ENCODE results near the gene NID2.

Gene NID2

DNA sequence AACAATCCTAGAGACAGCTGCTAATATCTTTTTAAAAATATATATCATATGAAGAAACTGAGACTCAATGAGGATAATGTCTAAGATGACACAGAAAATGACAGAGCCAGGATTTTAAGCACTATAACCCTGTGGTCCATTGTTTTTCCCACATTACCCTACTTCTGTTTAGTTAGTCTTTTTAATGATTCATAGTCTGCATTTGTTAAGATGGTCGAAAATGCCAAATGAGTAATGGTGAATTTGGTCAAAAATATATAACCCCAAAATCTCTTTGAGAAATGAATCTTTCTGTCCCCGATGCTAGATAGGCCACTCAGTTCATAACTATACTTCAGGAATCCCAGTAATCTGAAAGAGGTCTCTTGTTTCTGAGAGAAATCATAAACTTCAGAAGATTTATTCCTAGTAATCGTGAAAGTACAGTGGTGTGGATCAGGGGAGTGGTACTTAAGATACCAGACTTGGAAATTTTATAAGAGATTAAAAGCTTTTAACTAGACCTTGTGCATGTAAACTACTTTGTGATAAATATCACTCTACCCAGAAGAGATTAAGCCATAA lies 68.8 kb downstream of the NID2 start:
- no peak for DNase-seq (ENCODE audit: low read depth in 2 of 2)

DNA sequence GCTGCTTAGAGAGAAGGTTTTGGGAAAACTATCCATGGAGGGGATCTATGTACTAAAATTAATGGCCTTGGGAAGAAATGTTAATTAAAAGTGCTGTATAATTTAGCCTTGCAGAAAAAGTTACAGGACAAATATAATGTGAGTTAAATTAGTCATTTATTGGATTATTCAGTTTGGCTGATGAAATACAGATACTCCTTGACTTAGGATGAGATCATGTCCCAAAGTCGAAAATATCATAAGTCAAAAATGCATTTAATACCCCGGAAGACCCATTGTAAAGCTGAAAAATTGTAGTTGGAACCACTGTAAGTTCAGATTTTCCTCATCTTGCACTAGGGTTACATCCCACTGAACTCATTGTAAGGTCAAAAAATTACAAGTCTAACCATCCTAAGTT lies 69.8 kb downstream of the NID2 start:
- no peak for DNase-seq (ENCODE audit: low read depth in 2 of 2)

DNA sequence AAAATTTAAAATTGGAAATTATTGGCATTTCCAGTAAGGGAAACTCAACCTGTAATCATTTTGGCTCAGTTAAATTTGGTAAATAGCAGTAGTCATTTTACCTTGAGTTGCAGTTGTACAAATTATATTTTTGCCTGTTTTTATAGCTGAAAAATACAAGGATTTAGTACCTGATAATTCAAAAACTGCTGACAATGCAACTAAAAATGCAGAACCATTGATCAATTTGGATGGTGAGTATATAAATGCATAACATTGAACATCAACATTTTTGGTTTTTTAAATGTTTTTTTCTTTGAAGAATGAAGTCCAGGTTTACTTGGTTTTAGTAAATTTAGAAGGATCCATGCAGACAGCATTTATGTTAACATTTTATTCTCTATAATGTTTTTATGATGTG lies 70.5 kb downstream of the NID2 start:
- no peak for DNase-seq (ENCODE audit: low read depth in 2 of 2)

DNA sequence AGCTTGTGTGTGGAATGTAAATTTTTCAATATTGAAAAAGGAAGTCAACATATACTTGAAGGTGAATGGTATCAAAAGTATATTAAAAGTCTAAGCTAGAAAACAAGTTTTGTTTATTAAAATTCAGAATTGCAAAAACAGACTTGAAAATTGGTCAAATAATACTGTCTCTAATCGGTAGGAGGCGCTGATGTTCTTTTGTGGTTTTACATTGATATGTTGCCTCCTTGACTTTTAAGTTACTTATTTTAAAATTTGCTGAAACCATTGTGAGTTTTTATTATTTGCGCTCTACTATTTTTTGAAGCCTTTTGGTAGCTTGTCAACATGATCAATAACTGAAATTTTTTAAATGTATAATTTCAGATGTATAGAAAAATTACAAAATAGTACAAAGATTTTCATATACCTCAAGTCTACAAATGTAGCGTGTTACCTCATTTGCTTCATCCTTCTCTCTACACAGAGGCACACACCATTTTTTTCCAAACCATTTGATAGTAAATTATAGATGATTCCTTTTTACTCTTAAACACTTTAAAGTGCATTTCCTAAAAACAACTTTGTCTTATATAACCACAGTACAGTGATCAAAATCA lies 72.6 kb downstream of the NID2 start:
- no peak for DNase-seq (ENCODE audit: low read depth in 2 of 2)

DNA sequence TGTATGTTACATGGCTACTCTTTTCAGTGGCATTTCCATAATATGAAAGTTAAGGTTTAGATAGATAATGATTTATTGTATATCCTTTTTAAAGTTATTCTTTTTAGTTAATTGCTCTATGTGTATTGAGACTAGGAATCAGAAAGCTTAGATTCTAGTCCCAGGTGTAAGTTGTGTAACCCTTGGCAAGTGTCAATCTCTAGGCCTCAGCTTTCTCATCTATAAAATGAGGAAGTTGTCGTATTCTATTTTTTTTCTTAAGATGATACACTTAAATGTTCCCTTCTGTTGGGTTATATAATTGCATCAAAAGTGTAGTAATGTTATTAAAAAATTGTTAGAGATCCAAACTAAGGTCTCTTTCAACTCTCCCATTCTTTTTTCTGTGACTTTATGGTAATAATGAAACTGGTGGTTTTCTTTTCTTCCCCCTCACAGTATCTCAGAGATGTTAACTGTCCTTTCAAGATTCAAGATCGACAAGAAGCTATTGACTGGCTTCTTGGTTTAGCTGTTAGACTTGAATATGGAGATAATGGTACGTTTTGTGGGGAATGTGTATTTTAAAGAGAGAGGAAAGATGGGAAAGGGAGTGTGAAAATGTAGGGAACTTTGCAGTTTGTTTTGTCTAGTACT lies 75.5 kb downstream of the NID2 start:
- no peak for DNase-seq (ENCODE audit: low read depth in 2 of 2)

DNA sequence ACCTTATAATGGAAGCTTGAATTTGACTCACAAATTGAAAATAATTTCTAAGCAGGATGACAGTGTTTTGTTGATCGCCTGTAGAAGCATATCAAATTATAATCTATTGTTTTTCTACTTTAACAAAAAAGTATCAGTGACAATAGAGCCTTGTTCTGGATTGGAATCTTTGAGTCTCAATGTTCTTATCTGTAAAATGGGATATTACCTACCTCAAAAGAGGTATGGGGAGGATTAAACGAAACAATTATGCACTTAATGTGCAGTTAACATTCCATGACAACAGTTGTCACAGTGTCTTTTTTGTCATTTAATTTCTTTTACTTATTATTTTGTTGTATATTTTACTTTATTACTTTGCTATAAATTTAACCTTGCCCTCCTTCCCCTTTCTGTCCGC lies 78.4 kb downstream of the NID2 start:
- no peak for DNase-seq (ENCODE audit: low read depth in 2 of 2)

DNA sequence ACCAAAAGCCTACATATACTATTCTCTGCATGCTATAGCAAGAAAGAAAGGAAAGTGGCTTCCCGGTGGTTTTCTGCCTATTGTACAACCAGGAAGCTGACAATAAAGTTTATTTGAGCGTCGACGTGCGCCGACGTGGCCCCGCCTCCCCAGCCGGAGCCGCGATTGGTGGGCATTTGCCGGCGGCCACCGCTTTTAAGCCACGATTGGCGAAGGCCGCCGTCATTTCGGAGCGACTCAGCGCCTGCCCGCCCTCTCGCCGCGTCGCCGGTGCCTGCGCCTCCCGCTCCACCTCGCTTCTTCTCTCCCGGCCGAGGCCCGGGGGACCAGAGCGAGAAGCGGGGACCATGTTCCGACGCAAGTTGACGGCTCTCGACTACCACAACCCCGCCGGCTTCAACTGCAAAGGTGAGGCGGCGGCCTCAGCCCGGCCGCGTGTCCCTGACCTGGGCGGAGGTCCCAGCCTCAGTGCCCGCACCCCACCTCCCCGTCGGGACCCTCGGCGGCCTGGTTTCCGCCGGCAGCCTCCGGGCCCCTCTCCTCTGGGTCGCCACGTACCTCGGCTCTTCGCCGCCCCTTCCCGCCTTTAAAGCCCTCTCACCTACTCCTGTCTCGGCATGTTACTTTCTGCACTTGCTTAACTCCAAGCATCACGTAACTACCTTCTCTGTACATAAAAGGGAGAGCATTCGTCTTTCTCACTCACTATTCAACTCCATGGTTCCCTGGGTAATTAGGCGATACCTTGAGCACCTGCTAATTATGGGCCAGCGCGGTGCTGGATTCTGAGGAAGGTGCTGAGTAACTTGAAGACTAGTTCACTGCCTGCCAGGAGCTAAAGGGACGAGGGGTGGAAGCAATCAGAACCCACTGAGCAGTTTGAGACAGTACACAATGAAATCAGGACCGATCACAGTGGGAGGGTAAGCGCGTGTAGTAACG lies 79.3 kb downstream of the NID2 start, which contains the start of gene RTRAF:
Gene RTRAF, plus strand, starts transcription at position 254 of the 942 bp plus-strand sequence. Its CDS starts 94 bp downstream, at position 348.
- peak; percentile 81 to 89 for DNase-seq (ENCODE audit: low read depth in 2 of 2)

DNA sequence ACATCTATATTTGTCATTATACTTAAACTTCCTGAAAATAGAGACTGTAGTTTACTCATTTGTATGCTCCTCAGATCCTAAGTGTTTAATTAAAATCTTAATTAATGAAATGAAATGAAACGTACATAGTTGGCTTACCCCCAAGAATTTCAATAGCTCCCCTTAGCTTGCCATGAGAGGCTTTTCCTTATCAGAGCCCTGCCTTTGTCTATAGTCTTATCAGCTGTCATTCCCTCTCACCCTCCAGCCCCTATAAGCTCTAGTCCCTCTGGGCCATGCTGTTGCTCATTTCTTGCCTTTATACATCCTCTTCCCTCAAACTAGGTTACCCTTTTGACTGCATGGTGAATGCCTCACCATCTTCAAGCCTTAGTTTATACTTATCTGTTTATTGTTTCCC lies 80.6 kb downstream of the NID2 start:
- no peak for DNase-seq (ENCODE audit: low read depth in 2 of 2)

DNA sequence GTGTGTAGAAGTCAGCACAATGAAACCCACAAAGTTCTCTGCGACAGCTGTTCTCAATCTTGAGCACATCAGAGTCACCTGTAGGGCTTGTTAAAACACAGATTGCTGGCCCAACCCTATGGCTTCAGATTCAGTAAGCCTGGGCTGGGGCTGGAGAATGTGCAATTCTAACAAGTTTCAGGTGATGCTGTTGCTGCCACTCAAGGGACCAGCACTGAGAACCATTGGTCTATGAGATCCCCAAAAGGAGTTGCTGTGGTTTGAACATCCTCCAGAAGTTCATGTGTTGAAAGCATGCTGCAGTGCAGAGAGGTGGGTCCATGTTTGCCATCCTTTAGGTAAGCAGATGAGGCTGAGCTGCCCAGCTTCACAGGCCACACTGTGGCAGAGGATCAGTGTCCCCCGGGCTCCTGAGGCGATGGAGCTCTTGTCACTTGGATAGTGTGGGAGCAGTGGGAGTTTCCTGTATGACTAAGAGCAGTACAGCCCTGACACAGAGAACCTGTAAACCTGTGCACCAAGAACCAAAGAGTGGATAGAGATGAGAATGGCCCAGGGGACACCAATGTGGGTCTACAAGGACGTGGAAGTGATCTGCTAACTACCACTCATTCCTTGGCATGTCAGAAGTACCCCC lies 87.5 kb downstream of the NID2 start:
- DNase-seq (ENCODE audit: low read depth in 2 of 2): no peak

DNA sequence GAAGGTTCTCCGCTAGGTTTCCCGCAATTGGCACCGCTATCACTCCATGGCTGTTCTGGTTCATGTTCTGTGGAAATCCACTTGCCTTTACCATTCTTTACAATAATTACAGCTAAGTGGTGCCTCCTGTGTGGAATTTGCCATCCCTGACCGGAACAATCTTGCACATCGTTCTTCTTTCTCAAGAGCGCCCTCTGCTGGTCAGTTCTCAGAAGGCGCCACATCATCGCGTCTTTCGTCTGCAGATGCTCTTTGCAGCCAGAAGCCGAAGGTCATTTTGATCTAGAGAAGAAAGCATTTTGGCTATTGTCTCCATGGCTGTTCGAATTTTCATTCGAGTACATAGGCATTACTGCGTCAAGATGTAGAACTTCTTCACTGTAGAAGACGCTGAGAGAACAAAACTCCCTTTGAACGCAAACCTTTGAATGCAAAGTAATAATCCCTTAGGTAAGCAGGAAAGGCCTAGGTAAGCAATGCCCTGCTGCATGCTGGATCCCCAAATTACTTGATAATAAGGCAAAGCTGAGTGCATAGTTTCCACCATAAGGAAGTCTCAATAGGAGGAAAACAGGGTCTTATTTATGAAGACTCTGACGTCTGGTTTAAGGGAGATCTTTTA lies 89.7 kb downstream of the NID2 start:
- peak; percentile 70 to 83 for DNase-seq (ENCODE audit: low read depth in 2 of 2)

DNA sequence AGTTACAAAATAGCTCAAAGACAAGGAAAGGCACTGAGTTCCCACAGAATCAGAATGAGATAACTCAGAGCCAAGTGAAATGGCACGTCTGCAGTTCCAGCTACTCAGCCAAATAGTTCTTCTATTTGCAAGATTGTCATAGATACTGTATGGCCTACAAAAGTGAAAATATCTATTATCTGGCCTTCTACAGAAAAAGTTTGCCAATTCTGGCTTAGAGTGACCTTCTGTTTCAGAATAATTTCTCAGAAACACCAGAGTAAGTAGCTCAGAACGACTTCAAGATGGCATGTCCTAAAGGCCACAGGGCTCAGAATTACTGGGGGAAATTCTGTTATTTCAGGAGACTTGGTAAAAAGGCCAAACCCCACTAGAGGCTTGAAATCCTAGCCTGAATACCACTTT lies 90.2 kb downstream of the NID2 start:
- DNase-seq (ENCODE audit: low read depth in 2 of 2): no peak

DNA sequence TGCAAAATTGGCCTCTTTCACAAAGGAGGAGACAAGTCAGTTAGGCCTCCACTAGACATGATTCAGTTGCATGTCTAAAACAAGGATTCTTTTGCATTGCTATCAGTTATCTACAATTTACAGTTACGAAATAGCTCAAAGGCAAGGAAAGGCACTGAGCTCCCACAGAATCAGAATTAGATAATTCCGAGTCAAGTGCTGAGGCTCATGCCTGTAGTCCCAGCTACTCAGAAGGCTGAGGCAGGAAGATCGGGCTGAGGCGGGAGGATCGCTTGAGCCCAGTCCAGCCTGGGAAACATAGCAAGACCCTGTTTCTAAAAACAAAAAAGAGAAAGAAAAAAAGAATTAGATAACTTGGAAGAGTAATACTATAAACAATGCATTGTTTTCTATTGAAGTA lies 91.8 kb downstream of the NID2 start:
- no peak for DNase-seq (ENCODE audit: low read depth in 2 of 2)

DNA sequence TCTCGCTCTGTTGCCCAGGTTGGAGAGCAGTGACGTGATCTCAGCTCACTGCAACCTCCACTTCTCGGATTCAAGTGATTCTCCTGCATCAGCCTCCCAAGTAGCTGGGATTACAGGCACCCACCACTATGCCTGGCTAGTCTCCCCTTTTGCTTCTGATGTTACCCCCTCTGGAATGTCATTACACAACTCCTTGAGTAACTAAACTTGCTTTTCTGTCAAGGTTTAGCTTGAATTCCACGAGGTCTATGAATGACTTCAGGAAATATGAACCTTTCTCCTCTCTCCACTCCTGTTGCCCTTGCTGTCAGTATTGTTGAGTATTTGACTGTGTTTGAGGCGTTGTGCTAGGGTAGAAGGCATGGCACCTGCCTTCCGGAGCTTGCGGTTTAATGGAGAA lies 96.3 kb downstream of the NID2 start:
- DNase-seq (ENCODE audit: low read depth in 2 of 2): no peak

DNA sequence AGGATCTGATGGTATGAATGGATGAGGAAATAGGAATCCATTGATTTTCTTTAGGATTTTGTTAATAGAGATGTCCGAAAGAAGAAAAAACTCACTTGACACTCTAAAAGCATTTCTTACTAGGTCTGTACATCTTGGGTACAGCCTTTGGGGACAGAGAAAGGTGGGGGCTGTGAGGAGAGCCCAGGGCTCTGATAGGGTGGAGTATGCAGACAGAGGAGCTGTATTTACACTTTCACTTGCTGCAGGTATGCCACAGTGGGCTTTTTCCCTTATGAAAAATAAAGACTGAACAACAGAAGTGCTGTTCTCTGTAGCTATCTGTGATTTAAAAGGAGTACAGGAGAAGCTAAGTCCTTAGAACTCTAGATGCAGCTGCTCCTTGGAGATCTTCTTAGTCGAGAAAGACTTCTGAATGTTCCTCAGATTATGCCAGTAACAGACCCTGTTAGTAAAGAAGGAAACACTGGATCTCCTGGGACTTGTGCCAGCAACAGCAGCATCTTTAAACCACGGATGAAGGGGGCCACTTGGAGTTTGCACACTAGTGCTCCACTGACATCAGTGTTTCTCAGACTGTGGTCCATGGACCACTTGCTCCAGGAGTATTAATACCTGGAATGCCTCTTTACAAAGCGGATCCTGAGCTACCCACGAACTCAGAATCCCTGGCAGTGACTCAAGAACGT lies 98.9 kb downstream of the NID2 start:
- no peak for DNase-seq (ENCODE audit: low read depth in 2 of 2)

DNA sequence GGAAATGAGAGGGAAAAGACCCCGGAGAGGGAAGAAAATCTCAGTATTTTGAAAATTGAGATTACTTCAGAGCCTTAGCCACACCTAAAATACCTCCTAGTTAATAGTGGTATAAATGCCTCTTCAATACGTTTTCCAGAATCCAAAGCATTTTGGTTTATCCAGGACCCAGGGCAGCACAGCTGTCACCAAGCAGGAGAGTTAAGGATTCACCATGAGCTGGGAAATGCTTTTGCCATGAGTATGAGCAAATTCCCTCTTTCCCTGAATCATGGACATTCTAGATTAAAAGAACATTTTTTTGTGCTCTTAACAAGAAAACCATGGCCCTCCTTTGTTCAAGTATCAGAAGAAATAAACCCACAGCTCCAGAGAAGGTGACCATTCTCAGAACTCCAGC lies 101.3 kb downstream of the NID2 start:
- DNase-seq (ENCODE audit: low read depth in 2 of 2): no peak

DNA sequence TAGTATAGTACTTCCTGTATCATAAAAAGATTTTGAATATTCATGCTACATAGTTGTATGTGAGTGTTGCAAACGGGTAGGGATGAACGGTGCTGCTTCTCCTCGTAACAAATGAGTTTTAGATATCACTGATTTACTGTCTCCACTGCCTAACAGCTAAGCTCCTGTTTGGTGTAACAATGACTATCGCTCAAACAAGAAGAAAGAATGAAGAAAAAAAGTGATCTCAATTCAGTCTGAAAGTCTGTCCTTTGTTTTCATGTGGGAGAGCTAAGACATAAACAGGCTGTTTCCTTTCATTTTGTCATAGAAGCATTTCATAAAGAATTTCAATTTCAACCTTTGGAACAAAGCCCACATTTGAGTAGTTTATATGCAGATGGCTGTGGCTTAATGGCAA lies 105.6 kb downstream of the NID2 start:
- no peak for DNase-seq (ENCODE audit: low read depth in 2 of 2)

DNA sequence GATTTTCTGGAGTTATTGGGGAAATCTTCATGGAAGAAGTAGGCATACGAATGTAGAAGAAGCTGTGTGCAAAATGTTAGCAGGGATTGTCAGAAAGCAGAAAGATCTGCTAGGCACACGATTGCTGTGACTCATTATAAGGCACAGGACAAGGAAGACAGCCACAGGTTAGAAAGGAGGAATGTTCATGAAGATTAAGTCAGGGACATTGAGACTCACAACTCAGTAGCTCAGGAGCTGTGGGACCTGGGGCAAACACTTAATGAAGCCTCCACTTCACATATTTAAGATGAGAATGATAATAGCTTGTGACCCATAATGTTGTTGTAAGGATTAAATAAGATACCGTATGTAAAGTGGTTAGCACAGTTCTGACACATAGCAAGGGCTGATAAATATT lies 106.1 kb downstream of the NID2 start:
- DNase-seq (ENCODE audit: low read depth in 2 of 2): no peak

DNA sequence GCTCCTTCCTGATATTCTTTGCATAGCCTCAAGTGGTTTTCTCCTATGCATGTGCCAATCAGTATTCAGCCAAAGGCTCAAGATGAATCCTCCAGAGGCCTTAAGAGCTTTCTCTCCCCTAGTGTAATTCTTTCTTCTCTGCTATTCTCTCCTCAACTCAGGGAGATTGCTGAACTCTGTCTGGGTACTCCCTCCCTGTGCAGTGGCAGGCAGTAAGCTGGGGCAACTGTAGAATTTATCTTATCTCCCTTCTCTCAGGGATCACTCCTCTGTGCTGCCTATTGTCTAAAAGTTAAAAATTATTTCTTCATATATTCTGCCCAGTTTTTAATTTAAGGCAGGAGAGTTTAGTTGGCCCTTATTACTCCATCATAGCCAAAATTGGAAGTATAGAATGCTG lies 108.0 kb downstream of the NID2 start:
- DNase-seq (ENCODE audit: low read depth in 2 of 2): no peak

DNA sequence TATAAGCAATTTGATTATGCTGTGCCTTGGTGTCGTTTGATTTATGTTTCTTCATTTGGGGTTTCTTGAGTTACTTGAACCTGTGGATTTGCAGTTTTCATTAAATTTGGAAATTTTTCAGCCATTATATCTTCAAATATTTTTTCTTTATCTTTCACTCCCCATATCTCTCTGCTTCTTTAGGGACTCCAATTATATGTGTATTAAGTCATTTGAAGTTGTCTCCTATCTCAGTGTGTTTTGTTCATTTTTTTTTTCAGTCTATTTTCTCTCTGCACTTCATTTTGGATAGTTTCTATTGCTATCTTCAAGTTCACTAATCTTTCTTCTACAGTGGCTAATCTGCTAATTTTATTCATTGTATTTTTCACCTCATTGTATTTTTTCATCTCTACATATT lies 108.9 kb downstream of the NID2 start:
- no peak for DNase-seq (ENCODE audit: low read depth in 2 of 2)

DNA sequence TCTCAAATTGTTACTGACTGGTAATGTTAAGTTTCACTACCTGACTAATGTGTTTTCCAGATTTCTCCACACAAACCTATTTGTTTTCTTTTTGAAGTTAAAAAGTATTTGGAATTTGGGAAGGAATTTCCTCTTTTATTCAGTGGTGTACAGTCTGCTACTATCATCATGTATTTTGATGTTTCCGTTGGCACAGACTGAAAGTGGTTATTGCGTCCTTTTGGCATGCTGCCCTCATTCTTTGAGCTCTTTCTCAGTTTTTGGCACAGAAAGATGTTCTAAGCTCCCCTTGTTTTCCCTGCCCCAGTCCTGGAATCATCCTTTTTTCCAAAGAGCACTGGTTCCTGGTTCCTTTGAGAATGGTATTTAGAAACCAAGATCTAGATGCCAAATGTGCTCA lies 110.9 kb downstream of the NID2 start:
- DNase-seq (ENCODE audit: low read depth in 2 of 2): no peak
